ENCODE data around the gene FAM163A. TPM values are rescaled to one million over a fixed set of nuclear protein-coding genes. Genes with fewer than 3 reads are reported as not detected.
"Not testable (repeated sequence)": the region's sequence is repeated elsewhere in the genome, so short reads cannot be mapped to it uniquely, and the experiment has no call there.

Gene FAM163A
- total RNA-seq, 4 donors from 2014 or later = 0.33 to 3.2 (median 1.3) TPM; not detected in 1

- 40 to 42% methylated on average over 9 of the region's 9 CpGs for WGBS, 2 donors
- DNase-seq = peak; percentile 61 to 69
- TF ChIP-seq CTCF (IDR thresholded peaks at IDR 0.05) (peak in 1 of 6 experiments; percentile 7), POLR2A (IDR thresholded peaks at IDR 0.05) (no peak)
Measured at GRCh38 chr1:179831852-179832699, 89.0 kb downstream of the FAM163A start.

GRCh38 chr1:179836686-179837445 lies 93.8 kb downstream of the FAM163A start:
- H3K4me3 ChIP-seq (replicated peaks in 1 of 3); H3K27me3 ChIP-seq; H3K27ac ChIP-seq; intact Hi-C loops (cut with DNase I); H3K36me3 ChIP-seq; H3K9me3 ChIP-seq; H3K4me1 ChIP-seq; DNase-seq: not testable (repeated sequence)
- WGBS, 2 donors = 92 to 98% methylated on average over 9 to 14 of the region's 38 CpGs

More at GRCh38 chr1:179831852-179832699, 89.0 kb downstream of the FAM163A start:
- H3K9me3 ChIP-seq = no peaks in the 10 kb centered on the region
- peaks cover 5 to 13% of the 10 kb centered on the region in 2 donors for H3K4me1 ChIP-seq
- intact Hi-C loops (cut with DNase I) = no loop called here
- no peaks in the 10 kb centered on the region for H3K36me3 ChIP-seq
- peak overlapping the region in 2 of 3 donors; percentile 25 to 38 for H3K27ac ChIP-seq
- no peaks in the 10 kb centered on the region for H3K27me3 ChIP-seq
- no peak overlapping the region for H3K4me3 ChIP-seq (replicated peaks in 1 of 3)

GRCh38 chr1:179840107-179840506 lies 97.0 kb downstream of the FAM163A start:
- H3K27ac ChIP-seq = no peak overlapping the region
- H3K36me3 ChIP-seq = peaks cover 0 to under 1% of the 10 kb centered on the region in 2 donors
- H3K4me3 ChIP-seq (replicated peaks in 1 of 3) = no peak overlapping the region
- no peaks in the 10 kb centered on the region for H3K27me3 ChIP-seq
- no peak for DNase-seq
- TF ChIP-seq CTCF (IDR thresholded peaks at IDR 0.05) (no peak), POLR2A (IDR thresholded peaks at IDR 0.05) (no peak)
- no peaks in the 10 kb centered on the region for H3K9me3 ChIP-seq
- intact Hi-C loops (cut with DNase I) = no loop called here
- WGBS, 2 donors = 85 to 88% methylated on average over 3 of the region's 3 CpGs
- no peaks in the 10 kb centered on the region for H3K4me1 ChIP-seq

GRCh38 chr1:179848233-179848632 lies 105.1 kb downstream of the FAM163A start:
- intact Hi-C loops (cut with DNase I) = no loop called here

DNA sequence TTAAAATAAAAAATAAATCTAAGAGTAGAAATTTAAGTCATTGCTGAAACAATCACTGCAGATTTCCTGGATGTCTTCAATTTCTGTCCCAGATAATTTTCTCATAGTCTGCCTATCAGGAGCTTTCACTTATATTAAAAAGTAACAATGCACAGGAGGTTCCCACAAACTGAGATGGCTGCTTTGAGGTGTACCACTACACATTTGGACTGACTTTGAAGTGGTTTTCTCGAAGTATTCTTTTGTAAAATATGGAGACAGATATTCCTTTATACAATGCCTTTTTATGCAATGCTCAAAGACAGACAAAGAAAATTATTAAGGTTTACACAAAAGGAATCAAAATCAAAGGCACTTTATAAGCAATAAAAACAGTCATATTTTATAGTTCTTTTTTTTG lies 110.0 kb downstream of the FAM163A start:
- H3K36me3 ChIP-seq = peaks cover 14 to 27% of the 10 kb centered on the region in 2 donors
- no peak overlapping the region for H3K27ac ChIP-seq
- 83 to 95% methylated on average over 1 of the region's 1 CpG for WGBS, 2 donors
- H3K27me3 ChIP-seq = no peaks in the 10 kb centered on the region
- H3K4me1 ChIP-seq = no peaks in the 10 kb centered on the region
- no peak for DNase-seq
- H3K9me3 ChIP-seq = no peaks in the 10 kb centered on the region
- intact Hi-C loops (cut with DNase I) = no loop called here
- H3K4me3 ChIP-seq (replicated peaks in 1 of 3) = no peak overlapping the region
- TF ChIP-seq CTCF (IDR thresholded peaks at IDR 0.05) = no peak
- TF ChIP-seq POLR2A (IDR thresholded peaks at IDR 0.05) = no peak

More at GRCh38 chr1:179848233-179848632, 105.1 kb downstream of the FAM163A start:
- no peak overlapping the region for H3K4me3 ChIP-seq (replicated peaks in 1 of 3)
- H3K9me3 ChIP-seq = no peaks in the 10 kb centered on the region
- H3K36me3 ChIP-seq = peaks cover 26 to 42% of the 10 kb centered on the region in 2 donors
- WGBS, 2 donors = 92 to 96% methylated on average over 3 of the region's 3 CpGs
- H3K4me1 ChIP-seq = no peaks in the 10 kb centered on the region
- TF ChIP-seq POLR2A (IDR thresholded peaks at IDR 0.05) (no peak), CTCF (IDR thresholded peaks at IDR 0.05) (no peak)
- H3K27ac ChIP-seq = no peak overlapping the region
- no peak for DNase-seq
- no peaks in the 10 kb centered on the region for H3K27me3 ChIP-seq

- intact Hi-C loops (cut with DNase I); H3K4me1 ChIP-seq; H3K4me3 ChIP-seq (replicated peaks in 1 of 3); H3K27me3 ChIP-seq; DNase-seq; H3K27ac ChIP-seq; H3K9me3 ChIP-seq: not testable (repeated sequence)
- peaks cover 8 to 12% of the 10 kb centered on the region in 2 donors for H3K36me3 ChIP-seq
- WGBS, 2 donors = 91 to 97% methylated on average over 4 of the region's 4 CpGs
Measured at GRCh38 chr1:179855831-179856230, 112.7 kb downstream of the FAM163A start.
